Activated CD4-positive, alpha-beta T cell treated with anti-CD3 and anti-CD28 coated beads for 24 hours (primary cell): ENCODE measurements around the gene SIRT7.

Experiments
- DNase-seq, 2 donors: peaks; one replicate each; pipeline ENCODE4 v3.0.0-alpha.2; 2020; ENCODE audit warnings: low read depth in 2 of 2

Gene SIRT7, protein sequence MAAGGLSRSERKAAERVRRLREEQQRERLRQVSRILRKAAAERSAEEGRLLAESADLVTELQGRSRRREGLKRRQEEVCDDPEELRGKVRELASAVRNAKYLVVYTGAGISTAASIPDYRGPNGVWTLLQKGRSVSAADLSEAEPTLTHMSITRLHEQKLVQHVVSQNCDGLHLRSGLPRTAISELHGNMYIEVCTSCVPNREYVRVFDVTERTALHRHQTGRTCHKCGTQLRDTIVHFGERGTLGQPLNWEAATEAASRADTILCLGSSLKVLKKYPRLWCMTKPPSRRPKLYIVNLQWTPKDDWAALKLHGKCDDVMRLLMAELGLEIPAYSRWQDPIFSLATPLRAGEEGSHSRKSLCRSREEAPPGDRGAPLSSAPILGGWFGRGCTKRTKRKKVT

DNA sequence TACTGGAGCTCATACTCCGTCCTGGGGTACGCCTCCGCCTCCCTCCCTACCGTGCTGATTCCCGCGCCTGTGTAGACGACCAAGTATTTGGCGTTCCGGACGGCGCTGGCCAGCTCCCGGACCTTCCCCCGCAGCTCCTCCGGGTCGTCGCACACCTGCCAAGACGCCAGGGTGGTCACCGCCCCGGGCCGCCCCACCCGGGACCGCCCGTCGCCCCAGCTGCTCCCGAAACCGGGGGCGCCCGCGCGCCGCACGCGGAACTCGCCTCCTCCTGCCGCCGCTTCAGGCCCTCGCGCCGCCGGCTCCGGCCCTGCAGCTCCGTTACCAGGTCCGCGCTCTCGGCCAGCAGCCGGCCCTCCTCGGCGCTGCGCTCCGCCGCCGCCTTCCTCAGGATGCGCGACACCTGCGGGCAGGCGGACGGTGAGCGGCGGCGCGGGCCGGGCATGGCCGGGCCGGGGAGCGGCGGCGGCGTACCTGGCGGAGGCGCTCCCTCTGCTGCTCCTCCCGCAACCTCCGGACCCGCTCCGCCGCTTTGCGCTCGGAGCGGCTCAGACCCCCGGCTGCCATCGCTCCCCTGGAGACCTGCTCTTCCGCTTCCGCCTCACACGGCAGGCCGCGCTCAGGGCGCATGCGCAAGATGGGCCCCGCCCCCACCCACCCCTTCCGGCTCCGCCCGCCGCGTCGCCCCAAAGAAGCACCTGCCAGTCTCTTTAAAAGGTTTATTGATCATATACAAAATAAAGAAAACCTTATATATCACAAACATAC is at the start of gene SIRT7:
Gene SIRT7 (minus strand): TSS at position 612 of the 768 bp plus-strand sequence. CDS start 45 bp downstream, at position 567.
- peak; percentile 60 to 71 for DNase-seq

DNA sequence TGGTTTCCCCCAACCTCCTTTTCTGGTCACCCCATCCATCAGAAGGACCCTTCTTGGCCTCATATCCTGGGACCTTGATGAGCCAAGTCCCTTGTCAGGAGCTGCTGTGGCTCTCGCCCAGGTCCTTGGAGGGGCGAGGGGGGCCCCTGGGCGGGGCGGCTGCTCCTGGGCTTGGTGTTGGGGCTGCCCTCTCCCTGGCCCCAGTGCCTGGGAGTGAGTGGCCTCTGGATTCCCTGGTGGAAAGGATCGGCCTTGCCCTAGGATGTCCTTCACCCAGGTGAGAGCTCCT is 49.2 kb upstream of the SIRT7 start:
- no peak for DNase-seq

DNA sequence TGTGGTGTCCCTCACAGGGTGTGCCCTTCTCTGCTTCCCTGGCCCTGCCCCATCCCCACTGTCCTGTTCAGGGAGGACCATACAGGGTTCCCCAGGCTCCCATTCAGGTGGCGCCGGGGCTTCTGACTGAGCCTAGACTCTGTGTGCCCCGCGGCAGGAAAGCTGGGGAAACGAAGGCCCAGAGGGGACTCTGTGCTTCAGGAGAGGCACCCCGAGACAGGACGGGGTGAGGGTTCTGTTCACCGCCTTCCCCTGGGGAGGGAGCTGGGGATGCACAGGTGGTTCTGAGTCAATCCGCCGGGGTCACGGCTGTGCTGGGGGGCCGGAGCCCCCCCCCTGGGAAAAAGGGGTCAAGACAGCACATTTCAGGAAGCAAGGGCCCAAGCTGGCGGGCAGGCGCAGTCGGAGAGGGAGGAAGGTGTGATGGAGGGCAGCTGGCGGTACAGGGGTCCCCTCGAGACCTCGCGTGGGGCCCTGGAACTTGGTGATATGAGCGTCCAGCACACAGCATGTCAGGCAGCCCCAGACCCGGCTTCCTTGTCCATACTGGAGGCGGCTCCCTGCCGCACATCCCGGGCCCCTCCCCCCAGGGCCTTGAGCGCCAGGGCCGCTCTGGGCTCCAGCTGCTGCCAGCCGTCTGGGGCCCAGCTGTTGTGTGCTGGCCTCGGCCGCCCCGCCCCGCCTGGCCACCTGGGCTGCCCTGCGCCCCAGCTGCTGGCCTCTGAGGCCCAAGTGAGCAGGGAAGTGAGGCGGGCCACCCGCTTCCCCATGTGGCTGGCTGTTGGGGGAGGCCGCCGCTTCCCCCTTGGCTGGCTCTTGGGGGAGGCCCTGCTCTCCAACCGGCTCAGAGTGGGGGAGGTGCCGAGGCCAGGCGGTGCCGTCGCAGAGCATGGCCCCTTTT is 48.6 kb upstream of the SIRT7 start:
- no peak for DNase-seq

DNA sequence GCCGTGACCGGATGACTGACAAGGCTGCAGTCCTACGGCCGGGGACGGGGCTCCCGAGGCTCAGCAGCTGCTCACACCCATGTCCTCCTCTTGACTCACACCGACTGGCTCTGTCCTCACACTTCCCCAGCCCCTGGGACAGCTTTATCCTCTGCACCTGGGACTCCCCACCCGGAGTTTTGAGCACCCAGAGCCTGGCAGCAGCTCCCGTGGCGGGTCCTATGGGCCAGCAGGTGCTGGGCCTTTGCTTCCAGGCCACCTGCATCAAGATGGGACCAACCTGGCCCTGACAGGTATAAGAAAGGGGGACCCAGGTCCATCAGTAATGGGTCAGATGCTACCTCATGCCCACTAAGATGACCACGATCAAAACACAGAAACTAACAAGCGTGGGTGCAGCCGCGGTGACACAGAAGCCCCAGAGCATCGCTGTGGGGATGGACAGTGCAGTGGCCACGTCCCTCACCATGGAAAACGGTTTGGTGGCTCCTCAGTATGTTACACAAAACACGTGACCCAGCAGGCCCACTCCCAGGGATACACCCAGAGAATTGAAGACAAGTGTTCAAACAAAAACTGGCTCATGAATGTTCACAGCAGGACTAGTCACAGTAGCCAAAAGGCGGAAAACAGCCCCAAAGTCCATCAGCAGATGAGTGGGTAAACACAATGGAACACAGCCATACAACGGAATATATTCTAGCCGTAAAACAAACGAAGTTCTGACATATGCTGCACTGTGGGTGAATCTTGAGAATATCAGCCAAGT is 46.3 kb upstream of the SIRT7 start:
- no peak for DNase-seq

GRCh38 chr17:81962499-81963441 is 44.8 kb upstream of the SIRT7 start:
- no peak for DNase-seq

DNA sequence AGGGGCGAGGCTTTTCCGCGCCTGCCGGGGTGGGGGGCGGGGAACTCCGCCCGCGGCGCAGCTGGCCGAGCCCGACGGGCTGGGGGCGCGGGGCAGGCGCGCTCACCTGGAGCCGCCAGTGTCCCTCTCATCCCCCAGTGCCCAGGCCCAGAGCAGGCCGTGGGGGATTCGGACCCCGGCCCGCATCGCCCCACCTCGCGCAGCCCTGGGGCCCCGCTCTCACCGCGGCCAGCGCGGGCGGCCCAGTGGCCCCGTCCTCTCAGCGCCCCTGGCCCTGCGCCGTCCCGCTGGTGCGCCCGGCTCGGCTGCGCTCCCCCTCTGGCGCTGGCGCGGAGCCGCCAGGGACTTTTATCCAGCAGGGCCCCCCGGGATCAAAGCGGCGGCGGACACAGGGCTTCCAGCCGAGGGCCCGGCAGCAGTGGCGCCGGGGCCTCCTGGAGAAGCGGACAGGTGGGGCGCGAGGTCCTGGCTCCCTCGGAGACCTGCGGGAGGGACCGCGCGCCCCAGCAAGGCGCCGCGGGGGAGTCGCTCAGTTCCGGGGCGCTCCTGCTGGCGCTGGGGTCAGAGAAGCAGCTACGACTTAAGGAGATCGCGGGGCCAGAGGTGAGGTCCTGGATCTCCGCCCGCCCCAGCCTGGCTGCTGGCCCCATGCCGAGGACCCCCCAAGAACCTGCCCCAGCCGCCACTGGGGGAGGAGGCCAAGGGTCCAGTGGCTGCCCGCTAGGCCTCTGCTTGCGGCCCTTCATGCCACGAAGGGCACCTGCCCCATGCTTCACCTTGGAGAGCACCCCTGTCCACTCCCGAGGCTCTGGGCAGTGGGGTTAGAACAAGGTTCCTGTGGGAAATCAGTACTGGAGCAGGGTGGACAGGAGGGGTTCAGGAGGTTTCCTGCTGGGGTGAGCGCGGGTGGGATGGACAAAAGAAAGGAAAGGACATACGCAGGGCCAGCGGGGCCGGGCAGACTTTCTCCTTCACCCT is 43.8 kb upstream of the SIRT7 start:
- no peak for DNase-seq

- DNase-seq = no peak
These were observed 43.1 kb upstream of the SIRT7 start, which contains the start of gene NOTUM for GRCh38 chr17:81961087-81961511. Gene NOTUM, minus strand, starts transcription at chr17:81961187. Its CDS starts 278 bp downstream, at chr17:81960909.

DNA sequence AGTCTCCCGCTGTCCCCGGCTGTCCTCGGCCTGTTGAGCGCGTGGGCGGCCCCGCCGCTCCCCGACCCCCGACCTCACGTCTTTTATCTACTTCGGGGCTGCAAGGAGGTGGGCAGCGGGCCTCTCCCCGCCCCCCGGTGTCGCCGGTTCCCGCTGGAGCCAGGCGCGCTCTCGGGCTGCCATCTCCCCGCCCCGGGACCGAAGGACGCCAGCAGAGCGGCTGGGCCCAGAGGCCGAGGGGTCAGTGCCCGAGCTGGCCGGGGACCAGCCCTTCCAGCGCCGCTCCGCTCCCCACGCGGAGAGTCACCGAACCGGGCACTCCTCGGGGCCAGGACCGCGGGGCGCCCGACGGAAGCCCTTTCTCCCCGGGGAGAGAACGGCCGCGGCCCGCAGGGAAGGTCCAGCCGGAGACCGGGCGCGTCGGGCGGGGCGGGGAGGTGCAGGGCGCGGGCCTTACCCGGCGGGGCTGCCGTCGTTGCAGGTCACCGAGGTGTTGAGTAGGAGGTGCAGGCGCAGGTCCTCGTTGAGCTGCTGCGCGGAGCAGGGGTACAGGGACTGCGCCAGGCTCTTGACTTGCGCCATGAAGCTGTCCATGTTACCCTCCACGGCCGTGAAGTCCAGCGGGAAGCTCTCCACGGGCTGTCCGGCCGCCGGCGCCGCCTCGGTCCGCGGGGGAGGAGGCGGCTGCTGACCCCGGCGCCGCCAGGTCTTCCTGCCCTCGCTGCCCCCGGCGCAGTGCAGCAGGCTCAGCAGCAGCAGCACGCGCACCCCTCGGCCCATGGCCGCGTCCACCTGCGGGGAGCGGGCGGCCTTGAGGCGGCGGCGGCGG is 42.4 kb upstream of the SIRT7 start:
- no peak for DNase-seq

- DNase-seq = peak; percentile 57 to 76
These were observed 41.6 kb upstream of the SIRT7 start for GRCh38 chr17:81959362-81960129.

GRCh38 chr17:81958633-81959342 is 40.8 kb upstream of the SIRT7 start:
- DNase-seq = no peak

GRCh38 chr17:81957691-81958432 is 39.9 kb upstream of the SIRT7 start:
- DNase-seq = no peak

DNA sequence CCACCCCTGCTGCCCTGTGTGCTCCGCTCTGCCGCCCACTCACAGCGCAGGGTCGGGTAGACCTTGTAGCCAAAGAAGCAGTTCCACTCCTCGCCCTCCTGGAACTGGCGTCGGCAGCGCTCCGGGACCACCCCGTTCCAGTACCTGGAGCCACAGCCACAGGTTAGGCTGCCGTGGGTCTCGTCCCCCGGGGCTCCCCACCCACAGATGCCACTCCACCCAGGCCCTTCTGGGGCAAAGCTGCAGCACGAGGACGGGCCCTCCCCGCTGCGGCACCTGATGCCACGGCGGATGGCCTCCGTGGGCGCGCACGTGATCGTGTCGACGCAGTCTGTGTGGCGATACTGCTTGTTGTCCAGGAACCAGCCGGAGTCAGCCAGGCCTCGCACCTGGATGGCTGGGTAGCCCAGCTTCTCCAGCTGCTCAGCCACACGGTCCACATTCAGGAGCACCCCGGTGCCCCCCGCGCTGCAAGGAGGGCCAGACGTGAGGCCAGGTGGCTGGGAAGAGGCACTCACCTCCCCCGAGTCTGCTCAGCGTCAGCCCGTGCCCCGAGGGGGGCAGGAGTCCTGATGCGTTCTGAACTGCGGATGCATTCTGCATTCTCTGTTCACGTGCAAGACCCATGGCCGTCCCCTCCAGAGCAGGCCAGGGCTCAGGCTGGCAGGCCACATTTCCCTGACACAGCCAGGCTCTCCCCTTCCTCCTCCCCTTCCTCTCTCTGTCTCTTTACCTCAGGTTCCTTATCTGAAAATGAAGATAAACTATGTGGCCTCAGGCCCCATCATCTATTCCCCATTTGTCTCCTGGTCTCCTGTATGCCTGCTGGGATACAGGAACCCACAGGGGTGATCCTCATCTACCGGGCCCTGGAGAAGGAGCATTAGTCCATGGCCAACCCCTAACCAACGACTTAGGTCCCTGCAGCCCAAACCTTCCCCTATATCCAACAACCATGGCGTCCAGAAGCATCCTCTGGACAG is 38.9 kb upstream of the SIRT7 start:
- no peak for DNase-seq

DNA sequence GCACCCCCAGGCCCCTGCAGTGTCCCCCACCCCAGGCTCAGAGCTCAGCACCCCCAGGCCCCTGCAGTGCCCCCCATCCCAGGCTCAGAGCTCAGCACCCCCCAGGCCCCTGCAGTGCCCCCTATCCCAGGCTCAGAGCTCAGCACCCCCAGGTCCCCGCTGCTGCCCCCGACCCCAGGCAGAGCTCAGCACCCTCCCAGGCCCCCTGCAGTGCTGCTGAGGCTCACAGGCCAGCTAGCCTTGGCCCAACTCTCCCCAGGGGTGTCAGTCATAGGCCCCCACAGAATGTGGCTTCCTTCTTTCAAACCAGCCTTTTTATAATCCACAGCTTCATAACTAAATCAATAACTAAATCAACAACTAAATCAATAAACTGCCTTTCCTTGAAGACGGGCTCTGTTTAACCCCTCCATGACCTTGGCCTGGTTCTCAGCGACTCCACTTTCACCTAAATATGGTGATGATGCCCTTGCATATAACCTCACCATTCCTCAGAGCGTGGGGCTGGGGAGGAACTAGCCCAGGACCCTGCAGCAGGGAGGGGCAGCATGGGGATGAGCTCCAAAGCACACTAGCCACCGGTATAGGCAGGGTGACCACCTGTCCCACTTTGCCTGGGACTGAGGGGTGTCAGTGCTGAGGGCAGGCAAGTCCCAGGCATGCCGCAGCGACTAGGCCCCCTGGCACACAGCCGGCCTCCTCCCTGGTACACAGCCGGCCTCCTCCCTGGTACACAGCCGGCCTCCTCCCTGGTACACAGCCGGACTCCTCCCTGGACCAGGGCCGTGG is 38.0 kb upstream of the SIRT7 start:
- DNase-seq = no peak
